Epithelial cell of esophagus (primary cell): ENCODE data around the gene KLF16.

Experiments used
- DNase-seq: peaks from one replicate; pipeline ENCODE4 v3.0.0; 2010; ENCODE audit warnings: low read depth
- H3K4me3 ChIP-seq: 2 replicates; pipeline ENCODE4 v1.5.1; 2011; ENCODE audit warnings: mild to moderate bottlenecking, low read length, control low read depth
- CTCF ChIP-seq: IDR thresholded peaks from 2 replicates; pipeline ENCODE4 v1.5.1; 2011; ENCODE audit warnings: low read depth, mild to moderate bottlenecking, low read length, control low read depth, inconsistent platforms; ENCODE audit not compliant: insufficient read depth; ENCODE audit errors: missing control alignments

The KLF16 gene

GRCh38 chr19:1833540-1833939 is 29.8 kb downstream of the KLF16 start:
- TF ChIP-seq CTCF: no peak
- DNase-seq: no peak
- H3K4me3 ChIP-seq: no peak overlapping the region

- H3K4me3 ChIP-seq: no peak overlapping the region
- no peak for TF ChIP-seq CTCF
- DNase-seq: no peak
Measured at GRCh38 chr19:1832046-1832663, 31.2 kb downstream of the KLF16 start.

- TF ChIP-seq CTCF: no peak
- no peak for DNase-seq
- H3K4me3 ChIP-seq: no peak overlapping the region
Measured at GRCh38 chr19:1830978-1831377, 32.4 kb downstream of the KLF16 start.

- no peak for DNase-seq
- TF ChIP-seq CTCF: no peak
- no peak overlapping the region for H3K4me3 ChIP-seq
Measured at GRCh38 chr19:1830568-1830967, 32.8 kb downstream of the KLF16 start.

GRCh38 chr19:1829958-1830357 is 33.4 kb downstream of the KLF16 start:
- no peak overlapping the region for H3K4me3 ChIP-seq
- no peak for TF ChIP-seq CTCF
- DNase-seq: no peak

GRCh38 chr19:1828279-1829238 is 34.8 kb downstream of the KLF16 start:
- DNase-seq: no peak
- no peak overlapping the region for H3K4me3 ChIP-seq
- TF ChIP-seq CTCF: no peak
